Measurements from ENCODE around the gene MEOX2.

GRCh38 chr7:15685358-15686294 lies 857 bp downstream of the MEOX2 start:
- TF ChIP-seq EGR1 (IDR thresholded peaks at IDR 0.05; ENCODE audit: low read depth), result no peak
- no peak for TF ChIP-seq CTCF (IDR thresholded peaks at IDR 0.05 in 2 of 3, conservative IDR thresholded peaks at IDR 0.05 in 1 of 3; ENCODE audit: borderline replicate concordance in 1 of 3, insufficient read depth in 1 of 3, low read depth in 2 of 3, low read length in 2 of 3)
- TF ChIP-seq POLR2A (IDR thresholded peaks at IDR 0.05; ENCODE audit: borderline replicate concordance, extremely low read depth, insufficient read depth, insufficient read length), result no peak
